Measurements from ENCODE around the gene BANF2.

DNA sequence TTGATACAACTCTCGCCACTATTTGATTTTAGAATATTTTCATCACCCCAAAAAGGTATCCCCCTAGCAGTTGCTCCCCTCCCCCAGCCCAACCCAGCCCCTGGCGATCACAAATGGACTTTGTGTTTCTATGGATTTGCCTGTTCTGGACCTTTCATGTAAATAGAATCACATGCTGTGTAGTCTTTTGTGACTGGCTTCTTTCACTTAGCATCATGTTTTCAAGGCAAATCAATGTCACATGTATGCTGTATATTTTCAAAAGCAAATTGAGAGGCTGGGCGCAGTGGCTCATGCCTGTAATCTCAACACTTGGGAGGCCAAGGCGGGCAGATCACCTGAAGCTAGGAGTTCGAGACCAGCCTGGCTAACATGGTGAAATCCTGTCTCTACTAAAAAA lies 48.5 kb downstream of the BANF2 start:
- TF ChIP-seq, protein P1, sequence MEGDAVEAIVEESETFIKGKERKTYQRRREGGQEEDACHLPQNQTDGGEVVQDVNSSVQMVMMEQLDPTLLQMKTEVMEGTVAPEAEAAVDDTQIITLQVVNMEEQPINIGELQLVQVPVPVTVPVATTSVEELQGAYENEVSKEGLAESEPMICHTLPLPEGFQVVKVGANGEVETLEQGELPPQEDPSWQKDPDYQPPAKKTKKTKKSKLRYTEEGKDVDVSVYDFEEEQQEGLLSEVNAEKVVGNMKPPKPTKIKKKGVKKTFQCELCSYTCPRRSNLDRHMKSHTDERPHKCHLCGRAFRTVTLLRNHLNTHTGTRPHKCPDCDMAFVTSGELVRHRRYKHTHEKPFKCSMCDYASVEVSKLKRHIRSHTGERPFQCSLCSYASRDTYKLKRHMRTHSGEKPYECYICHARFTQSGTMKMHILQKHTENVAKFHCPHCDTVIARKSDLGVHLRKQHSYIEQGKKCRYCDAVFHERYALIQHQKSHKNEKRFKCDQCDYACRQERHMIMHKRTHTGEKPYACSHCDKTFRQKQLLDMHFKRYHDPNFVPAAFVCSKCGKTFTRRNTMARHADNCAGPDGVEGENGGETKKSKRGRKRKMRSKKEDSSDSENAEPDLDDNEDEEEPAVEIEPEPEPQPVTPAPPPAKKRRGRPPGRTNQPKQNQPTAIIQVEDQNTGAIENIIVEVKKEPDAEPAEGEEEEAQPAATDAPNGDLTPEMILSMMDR (IDR thresholded peaks at IDR 0.05), result no peak
- TF ChIP-seq POLR2A (IDR thresholded peaks at IDR 0.05), result no peak

All from testis (tissue), 2 donors.